Kidney (tissue), 14 donors: ENCODE data around the gene TAS1R1. TPM values are rescaled to one million over a fixed set of nuclear protein-coding genes. Genes with fewer than 3 reads are reported as not detected.

Experiments used
- DNase-seq, 5 donors: peaks; one replicate each; pipeline ENCODE4 v3.0.0-alpha.2; 2013 to 2020
- FAIRE-seq: peaks from 2 replicates; lab custom pipeline; 2012; peaks lifted over from hg19 to GRCh38; lab: Jason Lieb, UNC
- H3K27ac ChIP-seq, 2 donors: one replicate each; pipeline ENCODE4 v1.7.0; 2013; ENCODE audit warnings: low read depth in 2 of 2, low read length in 2 of 2, inconsistent platforms in 1 of 2
- H3K27me3 ChIP-seq: one replicate; pipeline ENCODE4 v1.7.1; 2013; ENCODE audit warnings: low read length, inconsistent platforms; ENCODE audit not compliant: control insufficient read depth, insufficient read depth
- H3K36me3 ChIP-seq, 3 donors: one replicate each; pipeline versions ENCODE4 v1.7.0 to v1.7.1; 2013; ENCODE audit warnings: low read length in 3 of 3, control low read depth in 1 of 3, inconsistent platforms in 1 of 3; ENCODE audit not compliant: insufficient read depth in 3 of 3, control insufficient read depth in 2 of 3
- H3K4me1 ChIP-seq, 3 donors: one replicate each; pipeline versions ENCODE4 v1.7.0 to v1.7.1; 2013; ENCODE audit warnings: low read length in 3 of 3, inconsistent platforms in 1 of 3, low read depth in 1 of 3; ENCODE audit not compliant: control insufficient read depth in 2 of 3, insufficient read depth in 2 of 3
- H3K4me3 ChIP-seq, 3 donors: one replicate each; pipeline versions ENCODE4 v1.7.0 to v1.8.1; 2013; ENCODE audit warnings: low read length in 3 of 3, control low read depth in 1 of 3, inconsistent platforms in 1 of 3
- H3K9ac ChIP-seq, 3 donors: one replicate each; pipeline versions ENCODE4 v1.7.0 to v1.7.1; 2013; ENCODE audit warnings: low read length in 3 of 3, control low read depth in 1 of 3, inconsistent platforms in 1 of 3
- H3K9me3 ChIP-seq, 3 donors: one replicate each; pipeline versions ENCODE4 v1.7.0 to v1.7.1; 2013; ENCODE audit warnings: low read length in 3 of 3, control low read depth in 1 of 3, inconsistent platforms in 1 of 3; ENCODE audit not compliant: control insufficient read depth in 2 of 3, insufficient read depth in 1 of 3
- intact Hi-C: fragments of 100-400 bp; cut with DNase I; formaldehyde crosslinking; loops from one replicate; pipeline ENCODE4 v1.11.1; 2022
- polyA plus RNA-seq: library from polyadenylated mRNA; stranded (reverse); fragments of 350-450 nt; fragmentation: Illumina TruSeq; extraction: RNeasy Lipid Tissue Mini Kit (QIAGEN cat#74804); gene quantifications from one replicate; pipeline ENCODE4 v1.2.3, GENCODE V29; 2014; ENCODE audit warnings: low read depth, low replicate concordance; ENCODE audit not compliant: insufficient read depth
- total RNA-seq: library from RNA; stranded (reverse); fragmentation: NEBNext Ultra II Directional; extraction: Animal tissue kit (Norgen Biotek cat#: 25700); gene quantifications from one replicate; pipeline ENCODE4 v1.2.1, GENCODE V29; 2021
- TF ChIP-seq, protein P1 (sequence below): IDR thresholded peaks from 3 replicates; pipeline ENCODE4 v1.5.1; 2012; ENCODE audit warnings: mild to moderate bottlenecking, moderate library complexity, borderline replicate concordance; ENCODE audit not compliant: insufficient read depth; ENCODE audit errors: extremely low read depth
- donor health status: control.
- donor health status: control.
- donor health status: control.
- donor health status: control.
- donor health status: control.
- donor health status: DM: yes; HTN: yes; CAD: no.
- donor health status: Normal renal cell carcinoma (clear cell type).

The TAS1R1 gene
- total and polyA plus RNA-seq, 2 donors from 2014 or later = not detected

DNA sequence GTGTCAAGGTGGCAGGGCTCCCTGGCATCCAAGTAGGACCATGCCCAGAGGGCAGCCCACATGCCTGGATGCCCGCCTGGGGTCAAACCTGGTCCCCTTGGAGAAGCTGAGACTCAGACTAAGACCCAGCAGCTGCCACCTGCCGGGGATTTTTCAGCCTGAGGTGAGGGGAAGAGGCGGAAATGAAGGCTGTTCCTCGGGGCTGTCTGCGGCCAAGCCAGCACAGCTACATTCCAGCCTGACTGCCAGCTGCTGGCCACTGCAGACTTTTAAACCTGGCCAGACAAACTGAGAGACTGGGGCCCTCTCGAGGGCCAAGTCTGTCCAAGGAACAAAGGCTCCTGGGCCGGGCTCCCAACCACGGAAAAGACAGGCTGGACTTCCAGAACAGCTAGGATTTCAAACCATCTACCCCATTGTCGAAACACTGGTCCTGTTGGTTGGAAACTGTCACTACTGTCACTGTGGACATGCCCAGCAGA is 41.7 kb upstream of the TAS1R1 start:
- FAIRE-seq (no peak), DNase-seq (peak in 2 of 5 donors; percentile 21 to 56)
- intact Hi-C loops = no loop called here
- Histone ChIP-seq H3K4me1 (no peaks in the 10 kb centered on the region), H3K27me3 (no peaks in the 10 kb centered on the region), H3K9ac (no peak overlapping the region), H3K27ac (no peak overlapping the region), H3K36me3 (no peaks in the 10 kb centered on the region), H3K4me3 (no peak overlapping the region), H3K9me3 (no peaks in the 10 kb centered on the region)
- TF ChIP-seq, protein P1, sequence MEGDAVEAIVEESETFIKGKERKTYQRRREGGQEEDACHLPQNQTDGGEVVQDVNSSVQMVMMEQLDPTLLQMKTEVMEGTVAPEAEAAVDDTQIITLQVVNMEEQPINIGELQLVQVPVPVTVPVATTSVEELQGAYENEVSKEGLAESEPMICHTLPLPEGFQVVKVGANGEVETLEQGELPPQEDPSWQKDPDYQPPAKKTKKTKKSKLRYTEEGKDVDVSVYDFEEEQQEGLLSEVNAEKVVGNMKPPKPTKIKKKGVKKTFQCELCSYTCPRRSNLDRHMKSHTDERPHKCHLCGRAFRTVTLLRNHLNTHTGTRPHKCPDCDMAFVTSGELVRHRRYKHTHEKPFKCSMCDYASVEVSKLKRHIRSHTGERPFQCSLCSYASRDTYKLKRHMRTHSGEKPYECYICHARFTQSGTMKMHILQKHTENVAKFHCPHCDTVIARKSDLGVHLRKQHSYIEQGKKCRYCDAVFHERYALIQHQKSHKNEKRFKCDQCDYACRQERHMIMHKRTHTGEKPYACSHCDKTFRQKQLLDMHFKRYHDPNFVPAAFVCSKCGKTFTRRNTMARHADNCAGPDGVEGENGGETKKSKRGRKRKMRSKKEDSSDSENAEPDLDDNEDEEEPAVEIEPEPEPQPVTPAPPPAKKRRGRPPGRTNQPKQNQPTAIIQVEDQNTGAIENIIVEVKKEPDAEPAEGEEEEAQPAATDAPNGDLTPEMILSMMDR = no peak

DNA sequence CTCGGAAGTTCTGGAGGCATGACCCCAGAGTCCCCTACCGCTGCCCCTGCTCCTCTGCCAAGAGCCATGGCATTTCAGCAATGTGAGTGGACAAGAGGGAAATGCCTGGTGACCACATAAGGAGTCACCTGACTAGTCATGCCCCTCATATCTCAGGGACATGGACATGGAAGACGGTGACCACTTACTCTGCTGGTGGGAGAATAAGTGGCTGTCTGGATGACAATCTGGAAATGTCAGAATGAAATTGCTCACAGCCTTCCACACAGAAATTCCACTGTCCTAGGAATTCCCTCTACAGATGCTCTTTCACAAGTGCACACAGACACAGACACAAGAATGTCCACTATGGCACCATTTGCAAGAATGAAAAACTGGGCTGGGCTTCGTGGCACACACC is 39.3 kb upstream of the TAS1R1 start:
- no peaks in the 10 kb centered on the region for H3K36me3 ChIP-seq
- no peaks in the 10 kb centered on the region for H3K27me3 ChIP-seq
- H3K9ac ChIP-seq = no peak overlapping the region
- no peak overlapping the region for H3K27ac ChIP-seq
- TF ChIP-seq, protein P1 = no peak
- H3K9me3 ChIP-seq = no peaks in the 10 kb centered on the region
- H3K4me3 ChIP-seq = no peak overlapping the region
- intact Hi-C loops = no loop called here
- H3K4me1 ChIP-seq = peaks cover 0 to 12% (median 5%) of the 10 kb centered on the region in 3 donors
- FAIRE-seq (no peak), DNase-seq (peak in 1 of 5 donors; percentile 7)

DNA sequence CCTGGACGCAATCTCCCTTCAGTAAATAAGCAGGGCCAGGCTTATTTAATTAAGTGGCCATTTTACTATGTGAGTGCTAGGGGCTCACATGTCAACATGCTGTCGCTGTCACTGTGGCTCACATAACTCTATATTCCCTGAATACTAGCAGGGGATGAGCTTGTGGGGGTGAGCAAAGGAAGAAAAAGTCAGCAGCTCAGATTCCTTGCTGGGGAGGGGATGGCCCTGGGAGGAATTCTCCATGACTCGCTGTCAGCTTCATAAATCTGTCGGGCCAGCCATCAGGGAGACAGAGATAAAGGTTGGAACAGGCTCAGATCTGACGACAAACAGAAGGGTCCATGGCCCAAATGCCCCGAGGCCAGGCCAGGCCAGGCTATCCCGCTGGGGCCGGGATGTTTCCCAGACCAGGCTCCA is 37.7 kb upstream of the TAS1R1 start:
- DNase-seq (peak; percentile 26 to 79 (median 67)), FAIRE-seq (no peak)
- Histone ChIP-seq H3K27ac (no peak overlapping the region), H3K9me3 (no peaks in the 10 kb centered on the region), H3K4me3 (no peak overlapping the region), H3K36me3 (no peaks in the 10 kb centered on the region), H3K9ac (no peak overlapping the region), H3K4me1 (peaks cover 0 to 12% (median 5%) of the 10 kb centered on the region in 3 donors), H3K27me3 (no peaks in the 10 kb centered on the region)
- TF ChIP-seq, protein P1 = no peak
- intact Hi-C loops = no loop called here

DNA sequence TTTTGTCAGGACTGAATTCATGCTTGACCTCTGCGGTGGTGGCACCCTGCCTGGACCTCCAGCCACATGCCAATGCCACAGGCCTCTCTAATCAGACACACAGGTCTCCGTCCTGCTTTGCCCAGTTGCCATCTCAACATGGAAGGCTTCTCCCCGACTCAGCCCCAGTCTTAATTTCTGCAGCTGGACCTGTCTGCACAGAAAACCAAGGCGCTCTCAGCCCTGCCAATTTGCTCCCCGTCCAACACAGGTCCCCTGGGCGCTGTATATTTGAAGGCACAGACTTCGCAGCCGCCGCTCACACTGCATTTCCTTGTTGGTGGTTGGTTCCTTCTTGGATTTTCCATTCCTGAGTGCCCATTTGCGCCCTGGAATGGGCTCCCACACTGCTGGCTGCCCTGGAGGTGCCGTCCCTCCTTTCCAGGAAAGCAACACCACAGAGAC is 35.6 kb upstream of the TAS1R1 start:
- TF ChIP-seq, protein P1 = no peak
- Histone ChIP-seq H3K4me3 (no peak overlapping the region), H3K27ac (no peak overlapping the region), H3K36me3 (no peaks in the 10 kb centered on the region), H3K27me3 (no peaks in the 10 kb centered on the region), H3K9me3 (no peaks in the 10 kb centered on the region), H3K9ac (no peak overlapping the region), H3K4me1 (peaks cover 0 to 12% (median 5%) of the 10 kb centered on the region in 3 donors)
- no peak for FAIRE-seq
- peak in 3 of 5 donors; percentile 13 to 64 (median 23) for DNase-seq
- intact Hi-C loops = no loop called here
